Effector CD4-positive, alpha-beta T cell (primary cell): ENCODE results near the gene BOLA3.
"Not testable (repeated sequence)": the region's sequence is repeated elsewhere in the genome, so short reads cannot be mapped to it uniquely, and the experiment has no call there.

ENCODE experiments used
- DNase-seq: peaks from one replicate; pipeline ENCODE4 v3.0.0-alpha.2; 2020
- total RNA-seq: gene quantifications from one replicate; lab custom pipeline; 2026; lab: John Stamatoyannopoulos, UW

BOLA3 gene
- total RNA-seq, result 3.9 reads per million, percentile 15 among the genes with 10 or more reads in this experiment

- peak; percentile 69 for DNase-seq
These were observed at the start of gene BOLA3 for GRCh38 chr2:74147727-74148456. Gene BOLA3 (minus strand): TSS chr2:74147912. CDS start chr2:74147874, 38 bp downstream.

DNA sequence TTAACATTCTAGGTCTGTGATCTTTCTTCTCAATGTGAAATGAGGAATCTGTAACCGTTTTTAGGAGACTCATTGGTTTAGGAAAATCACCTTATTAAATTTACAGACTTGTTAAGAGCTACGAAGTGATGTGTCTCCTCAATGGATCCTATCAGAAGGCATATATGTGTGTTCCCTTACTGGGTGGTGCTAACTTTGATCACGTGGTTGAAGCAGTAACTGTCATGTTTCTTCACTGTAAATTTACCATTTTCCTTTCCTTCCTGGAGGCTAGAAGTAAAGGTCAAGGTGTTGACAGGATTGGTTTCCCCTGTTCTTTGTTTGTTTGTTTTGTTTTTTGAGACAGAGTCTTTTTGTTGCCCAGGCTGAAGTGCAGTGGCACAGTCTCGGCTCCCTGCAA is 49.3 kb upstream of the BOLA3 start:
- no peak for DNase-seq

DNA sequence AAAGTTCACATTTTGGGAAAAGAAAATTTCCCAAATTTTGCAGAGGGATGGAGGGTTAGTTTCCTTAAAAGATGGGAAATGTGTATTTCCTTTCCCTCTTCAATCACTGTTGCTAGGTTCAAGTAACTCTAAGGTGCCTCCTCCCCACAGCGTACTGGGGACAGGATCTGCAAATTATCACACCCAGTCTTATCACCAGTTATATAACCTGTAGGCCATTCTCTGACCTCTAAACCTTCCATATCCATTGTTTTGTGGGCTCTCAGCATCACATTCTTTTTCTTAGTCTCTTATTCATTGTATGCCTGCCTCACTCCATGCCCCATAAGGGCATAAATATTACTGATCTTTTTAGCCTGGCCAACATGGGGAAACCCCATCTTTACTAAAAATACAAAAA is 47.1 kb upstream of the BOLA3 start:
- no peak for DNase-seq

DNA sequence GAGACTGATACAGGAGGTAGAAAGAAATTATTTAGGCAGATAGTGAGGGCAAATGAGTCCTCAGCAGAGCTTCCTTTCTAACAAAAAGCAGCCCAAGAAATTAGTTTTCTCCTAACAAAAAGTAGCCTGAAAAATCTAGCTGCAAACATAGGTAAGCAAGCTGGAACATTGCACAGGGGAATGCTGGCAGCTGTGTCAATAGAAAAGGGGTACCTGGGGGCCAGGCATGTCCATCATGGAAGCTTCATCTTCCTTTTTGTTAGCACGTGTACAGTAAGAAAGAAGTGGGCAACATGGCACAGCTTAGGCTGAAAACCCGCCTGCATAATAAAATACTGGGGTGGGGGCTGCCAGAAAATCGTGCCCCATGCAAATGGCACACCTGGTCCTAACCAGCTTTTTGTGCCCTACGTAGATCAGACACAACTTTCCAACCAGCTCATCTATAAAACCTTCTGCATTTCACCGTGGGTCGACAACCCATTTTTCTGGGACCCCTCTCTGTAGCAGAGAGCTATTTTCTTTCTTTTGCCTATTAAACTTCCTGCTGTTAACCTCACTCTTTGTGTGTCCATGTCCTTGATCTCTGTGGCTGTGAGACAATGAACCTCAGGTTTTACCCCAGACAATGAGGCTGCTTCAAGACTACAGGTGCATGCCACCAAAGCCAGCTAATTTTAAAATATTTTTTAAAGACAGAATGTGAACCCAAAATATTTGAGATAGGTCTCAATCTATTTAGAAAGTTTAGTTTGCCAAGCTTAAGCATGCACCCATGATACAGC is 44.1 kb upstream of the BOLA3 start:
- no peak for DNase-seq

- no peak for DNase-seq
These were observed 41.0 kb upstream of the BOLA3 start for GRCh38 chr2:74188696-74189095.

- no peak for DNase-seq
These were observed 40.4 kb upstream of the BOLA3 start for GRCh38 chr2:74188018-74188601.

DNA sequence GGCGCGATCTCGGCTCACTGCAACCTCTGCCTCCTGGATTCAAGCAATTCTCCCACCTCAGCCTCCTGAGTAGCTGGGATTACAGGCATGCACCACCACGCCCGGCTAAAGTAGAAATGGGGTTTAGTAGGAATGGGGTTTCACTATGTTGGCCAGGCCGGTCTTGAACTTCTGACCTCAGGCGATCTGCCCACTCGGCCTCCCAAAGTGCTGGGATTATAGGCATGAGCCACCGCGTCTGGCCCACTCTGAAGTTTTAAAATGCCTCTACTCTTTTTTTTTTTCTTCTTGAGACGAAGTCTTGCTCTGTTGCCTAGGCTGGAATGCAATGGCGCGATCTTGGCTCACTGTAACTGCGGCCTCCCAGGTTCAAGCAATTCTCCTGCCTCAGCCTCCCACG is 39.0 kb upstream of the BOLA3 start:
- not testable (repeated sequence) for DNase-seq

DNA sequence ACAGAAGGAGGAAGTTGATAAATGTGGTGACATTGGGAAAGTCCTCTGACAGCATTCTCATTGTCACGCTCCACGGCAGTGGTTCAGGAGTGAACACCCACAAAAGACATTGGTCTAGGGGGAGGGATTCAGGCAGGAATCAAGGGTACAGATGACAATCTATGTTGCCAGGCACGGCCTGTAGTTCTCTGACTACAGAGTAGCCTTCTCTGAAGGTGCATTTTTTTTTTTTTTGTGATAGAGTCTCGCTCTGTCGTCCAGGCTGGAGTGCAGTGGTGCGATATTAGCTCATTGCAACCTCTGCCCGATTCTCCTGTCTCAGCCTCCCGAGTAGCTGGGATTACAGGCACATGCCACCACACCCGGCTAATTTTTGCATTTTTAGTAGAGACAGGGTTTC is 38.3 kb upstream of the BOLA3 start:
- no peak for DNase-seq

GRCh38 chr2:74183878-74184277 is 36.2 kb upstream of the BOLA3 start:
- no peak for DNase-seq

DNA sequence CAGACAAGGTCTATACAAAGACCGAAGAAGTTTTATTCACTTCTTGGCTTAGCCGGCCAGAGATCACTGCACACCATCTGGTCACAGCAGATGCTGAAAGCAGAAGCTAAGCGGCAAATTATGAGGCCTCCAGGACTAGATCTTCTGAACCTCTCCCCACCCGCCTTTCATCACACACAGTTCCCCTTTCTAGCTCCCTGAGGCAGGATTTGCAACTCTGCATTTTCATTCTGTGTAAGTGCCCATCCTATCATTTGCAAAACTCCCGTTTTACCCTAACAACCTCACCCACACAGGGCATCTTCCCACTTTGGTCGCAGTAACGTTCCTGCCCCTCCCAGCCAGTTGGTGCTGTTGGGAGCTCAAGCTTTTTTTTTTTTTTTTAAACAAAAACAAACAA is 34.0 kb upstream of the BOLA3 start:
- no peak for DNase-seq

DNA sequence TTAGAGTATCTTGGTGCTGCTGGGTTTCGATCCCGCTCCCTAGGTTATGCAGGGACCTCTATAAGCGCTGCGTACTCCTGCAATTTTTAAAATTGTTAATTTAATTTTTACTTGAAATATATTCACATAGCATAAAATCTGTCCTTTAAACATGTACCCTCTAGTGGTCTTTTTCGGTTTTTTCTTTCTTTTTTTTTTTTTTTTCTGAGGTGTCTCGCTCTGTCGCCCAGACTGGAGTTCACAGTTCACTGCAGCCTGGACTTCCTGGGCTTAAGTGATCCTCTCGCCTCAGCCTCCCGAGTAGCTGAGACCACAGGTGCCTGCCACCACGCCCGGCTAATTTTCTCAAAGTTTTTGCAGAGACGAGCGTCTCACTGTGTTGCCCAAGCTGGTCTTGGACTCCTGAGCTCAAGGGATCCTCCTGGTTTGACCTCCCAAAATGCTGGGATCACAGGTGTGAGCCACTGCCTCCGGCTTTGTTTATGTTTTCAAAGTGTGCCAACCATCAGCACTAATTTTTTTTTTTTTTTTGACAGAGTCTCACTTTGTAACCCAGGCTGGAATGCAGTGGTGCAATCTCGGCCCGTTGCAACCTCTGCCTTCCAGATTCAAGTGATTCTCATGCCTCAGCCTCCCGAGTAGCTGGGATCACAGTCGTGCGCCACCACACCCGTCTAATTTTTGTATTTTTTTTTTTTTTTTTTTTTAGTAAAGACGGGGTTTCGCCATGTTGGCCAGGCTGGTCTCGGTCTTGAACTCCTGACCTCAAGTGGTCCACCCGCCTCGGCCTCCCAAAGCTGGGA is 31.6 kb upstream of the BOLA3 start:
- peak; percentile 6 for DNase-seq

DNA sequence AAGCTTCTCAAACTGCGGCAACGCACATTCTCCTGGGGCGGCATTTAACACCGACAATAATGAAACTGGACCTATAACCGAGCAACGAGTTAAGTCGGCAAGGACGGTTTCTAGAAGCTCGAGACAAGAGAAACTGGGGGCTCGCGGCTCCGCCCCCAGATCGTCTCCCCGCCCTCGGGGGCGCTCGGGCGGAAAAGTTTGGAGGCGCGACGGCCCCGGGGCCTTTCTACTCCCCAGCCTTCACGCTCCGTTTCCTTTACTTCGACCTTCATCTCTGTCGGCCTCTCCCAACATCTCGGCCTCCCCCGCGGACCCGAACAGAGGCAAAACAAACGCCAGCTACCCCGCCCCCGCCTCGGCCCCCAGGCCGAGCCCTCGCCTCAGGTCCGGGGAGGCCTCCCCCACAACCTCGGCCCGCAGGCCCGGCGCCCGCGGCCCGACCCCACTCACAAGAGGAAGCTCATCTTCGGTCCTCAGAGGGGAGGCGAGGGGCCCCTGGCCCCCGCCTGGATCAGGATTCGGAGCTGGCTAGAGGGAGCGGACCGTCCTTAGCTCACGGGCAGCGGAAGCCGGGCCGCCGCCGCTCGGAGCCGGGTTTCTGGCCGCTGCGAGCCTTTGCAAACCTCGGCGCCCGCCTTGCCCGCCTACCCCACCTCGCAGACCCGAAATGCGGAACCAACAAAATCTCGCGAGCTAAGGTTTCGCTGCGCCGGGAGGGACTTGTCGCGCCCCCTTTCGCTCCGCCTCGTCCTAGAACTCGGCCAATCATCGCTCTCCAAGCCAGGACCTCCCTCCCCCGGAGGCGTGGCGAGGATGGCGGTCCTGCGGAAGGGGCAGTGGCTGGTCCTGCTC is 30.7 kb upstream of the BOLA3 start, which contains the start of gene MOB1A:
MOB1A (minus strand) TSS at position 669 of the 852 bp plus-strand sequence; CDS start at position 464, 205 bp downstream.
- peak; percentile 97 for DNase-seq

DNA sequence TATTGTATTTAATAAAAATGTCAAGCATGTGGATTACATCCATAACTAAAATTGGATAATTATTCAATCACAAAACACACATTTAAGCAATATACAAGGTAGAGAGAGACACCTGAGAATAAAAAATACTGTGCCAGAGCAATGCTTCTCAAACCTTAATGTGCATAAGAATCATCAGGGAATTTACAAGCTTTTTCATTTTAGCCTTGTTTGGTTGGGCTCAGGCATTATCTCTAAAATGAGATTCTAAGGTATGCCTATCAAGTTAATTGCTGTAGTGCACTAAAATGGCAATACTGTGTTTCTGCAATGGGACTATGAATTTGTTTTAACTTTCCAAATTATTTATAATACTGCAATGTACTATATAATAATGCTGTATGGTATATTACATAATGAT is 30.0 kb upstream of the BOLA3 start:
- no peak for DNase-seq

GRCh38 chr2:74174909-74175308 is 27.2 kb upstream of the BOLA3 start:
- no peak for DNase-seq

DNA sequence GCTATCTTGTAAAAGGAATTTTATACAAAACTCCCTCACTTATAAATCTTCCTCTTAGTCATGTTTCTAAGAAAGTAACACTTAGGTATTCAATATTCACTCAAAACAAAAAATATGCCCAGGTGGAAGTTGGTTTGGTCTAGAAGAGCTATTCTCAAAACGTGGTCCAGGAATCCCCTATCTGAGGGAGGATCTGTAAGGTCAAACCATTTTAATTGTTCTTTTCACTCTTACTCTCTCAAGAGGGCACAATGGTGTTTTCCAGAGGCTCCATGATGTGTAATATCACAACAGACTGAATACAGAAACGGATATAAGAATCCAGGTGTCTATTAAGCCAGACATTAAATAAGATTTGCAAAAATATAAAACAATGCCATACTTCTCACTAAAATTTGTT is 21.0 kb upstream of the BOLA3 start:
- DNase-seq, result no peak

DNA sequence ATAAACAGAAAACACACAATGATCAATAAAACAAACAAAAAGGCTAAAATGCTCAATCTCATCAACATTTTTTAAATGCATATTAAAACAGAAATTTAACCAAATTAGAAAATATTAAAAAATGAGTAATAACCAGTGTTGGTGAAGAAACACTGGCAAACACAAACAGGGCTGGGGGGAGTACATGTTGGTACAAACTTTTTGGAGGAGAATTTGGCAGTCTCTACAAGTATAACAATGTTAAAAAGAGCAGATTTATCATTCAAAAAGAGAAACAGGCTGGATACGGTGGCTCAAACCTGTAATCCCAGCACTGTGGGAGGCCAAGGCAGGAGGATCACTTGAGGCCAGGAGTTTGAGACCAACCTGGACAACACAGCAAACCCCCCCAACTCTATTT is 17.0 kb upstream of the BOLA3 start:
- no peak for DNase-seq

DNA sequence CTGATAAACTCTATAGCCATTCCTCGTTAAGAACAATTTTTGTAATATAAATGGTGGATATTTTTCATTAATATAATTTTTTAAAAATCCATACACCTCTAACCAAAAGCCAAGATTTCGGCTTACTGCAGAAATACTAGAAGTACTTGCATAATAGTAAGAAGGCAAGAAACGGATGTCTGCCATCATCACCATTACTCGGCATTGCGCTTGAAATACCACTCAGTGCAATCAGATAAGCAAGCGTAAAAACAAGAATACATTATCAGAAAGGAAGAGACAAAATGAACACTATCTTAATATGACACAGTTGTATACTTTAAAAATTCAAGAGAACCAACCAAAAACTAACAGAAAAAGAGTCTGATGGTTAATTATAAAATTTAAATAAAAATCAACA is 15.2 kb upstream of the BOLA3 start:
- no peak for DNase-seq

- no peak for DNase-seq
These were observed 8.1 kb upstream of the BOLA3 start for GRCh38 chr2:74155830-74156229.

DNA sequence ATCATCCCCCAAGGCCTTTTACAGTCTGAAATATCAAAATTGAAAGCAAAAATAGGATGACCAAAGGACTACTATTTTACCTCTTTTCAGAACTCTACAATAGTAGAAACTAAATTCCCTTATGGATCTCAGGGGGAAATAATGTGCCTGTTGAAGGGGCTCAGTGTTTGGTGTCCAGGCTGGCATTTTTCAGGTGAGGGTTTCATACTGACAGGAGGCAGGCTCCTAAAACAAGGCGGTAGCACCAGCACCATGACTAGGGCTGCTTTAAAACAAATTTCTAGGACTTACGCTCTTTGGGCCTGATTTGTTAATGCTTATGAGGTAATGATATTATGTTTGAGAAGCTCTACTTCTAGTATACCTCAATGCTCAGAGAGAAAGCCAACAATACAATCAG is 5.2 kb upstream of the BOLA3 start:
- no peak for DNase-seq

DNA sequence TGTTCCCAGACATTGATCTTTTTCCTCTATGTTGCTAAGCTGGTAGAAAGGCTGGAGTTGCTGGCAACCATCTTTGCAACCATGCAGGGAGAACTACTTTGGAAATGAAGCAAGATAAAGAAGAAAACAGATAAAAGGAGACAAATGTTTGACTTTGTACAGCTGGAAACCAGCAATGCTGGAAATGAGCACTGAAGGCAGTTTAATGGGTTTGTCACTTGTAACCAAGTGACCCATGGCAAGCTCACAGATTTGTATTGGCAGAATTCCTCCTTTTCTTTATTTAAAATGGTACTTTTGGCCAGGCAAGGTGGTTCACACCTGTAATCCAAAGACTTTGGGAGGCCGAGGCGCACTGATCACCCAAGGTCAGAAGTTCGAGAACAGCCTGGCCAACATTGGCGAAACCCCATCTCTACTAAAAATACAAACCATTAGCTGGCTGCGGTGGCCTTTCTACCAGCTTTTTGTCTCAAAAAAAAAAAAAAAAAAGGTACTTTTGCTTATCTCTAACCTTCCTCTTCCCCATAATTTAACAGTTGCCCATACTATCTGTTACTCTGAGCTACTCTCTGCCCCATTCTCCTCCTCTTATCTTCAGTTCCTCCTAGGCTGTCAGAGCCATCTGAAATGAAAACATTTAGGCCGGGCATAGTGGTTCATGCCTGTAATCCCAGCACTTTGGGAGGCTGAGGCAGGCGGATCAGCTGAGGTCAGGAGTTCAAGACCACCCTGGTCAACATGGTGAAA is 2.0 kb upstream of the BOLA3 start:
- no peak for DNase-seq

GRCh38 chr2:74149247-74149525 is 1.5 kb upstream of the BOLA3 start:
- DNase-seq, result no peak
